Measurements from ENCODE around the gene STRN4. TPM values are rescaled to one million over a fixed set of nuclear protein-coding genes. Genes with fewer than 3 reads are reported as not detected.

Gene STRN4
- polyA plus RNA-seq, 1 donor from 2014 or later, result 153 TPM

DNA sequence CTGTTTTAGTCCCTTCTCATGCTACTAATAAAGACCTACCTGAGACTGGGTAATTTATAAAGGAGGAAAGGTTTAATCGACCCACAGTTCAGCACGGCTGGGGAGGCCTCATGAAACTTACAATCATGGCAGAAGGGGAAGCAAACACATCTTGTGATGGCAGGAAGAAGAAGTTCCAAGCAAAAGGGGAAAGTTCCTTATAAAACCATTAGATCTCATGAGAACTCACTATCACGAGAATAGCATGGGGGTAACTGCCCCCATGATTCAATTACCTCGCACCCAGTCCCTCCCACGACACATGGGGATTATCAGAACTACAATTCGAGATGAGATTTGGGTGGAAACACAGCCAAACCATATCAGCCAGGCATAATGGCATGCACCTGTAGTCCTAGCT is 13.0 kb upstream of the STRN4 start:
- no peak overlapping the region for H2AFZ ChIP-seq (ENCODE audit: low read depth, low read length)
- no peak overlapping the region for H3K9ac ChIP-seq (ENCODE audit: low read length)
- TF ChIP-seq POLR2AphosphoS5 (IDR thresholded peaks at IDR 0.05) (no peak), REST (IDR thresholded peaks at IDR 0.05; ENCODE audit: borderline replicate concordance) (no peak), RAD21 (conservative IDR thresholded peaks at IDR 0.05) (no peak), EZH2 (IDR thresholded peaks at IDR 0.05; ENCODE audit: borderline replicate concordance, insufficient read depth, low read length, poor library complexity, severe bottlenecking) (no peak), TAF1 (IDR thresholded peaks at IDR 0.05; ENCODE audit: low read depth) (no peak), EP300 (conservative IDR thresholded peaks at IDR 0.05; ENCODE audit: poor library complexity, severe bottlenecking) (no peak), SMC3 (conservative IDR thresholded peaks at IDR 0.05; ENCODE audit: poor library complexity) (no peak), MXI1 (conservative IDR thresholded peaks at IDR 0.05; ENCODE audit: poor library complexity, severe bottlenecking) (no peak)
- TF ChIP-seq, protein P1, sequence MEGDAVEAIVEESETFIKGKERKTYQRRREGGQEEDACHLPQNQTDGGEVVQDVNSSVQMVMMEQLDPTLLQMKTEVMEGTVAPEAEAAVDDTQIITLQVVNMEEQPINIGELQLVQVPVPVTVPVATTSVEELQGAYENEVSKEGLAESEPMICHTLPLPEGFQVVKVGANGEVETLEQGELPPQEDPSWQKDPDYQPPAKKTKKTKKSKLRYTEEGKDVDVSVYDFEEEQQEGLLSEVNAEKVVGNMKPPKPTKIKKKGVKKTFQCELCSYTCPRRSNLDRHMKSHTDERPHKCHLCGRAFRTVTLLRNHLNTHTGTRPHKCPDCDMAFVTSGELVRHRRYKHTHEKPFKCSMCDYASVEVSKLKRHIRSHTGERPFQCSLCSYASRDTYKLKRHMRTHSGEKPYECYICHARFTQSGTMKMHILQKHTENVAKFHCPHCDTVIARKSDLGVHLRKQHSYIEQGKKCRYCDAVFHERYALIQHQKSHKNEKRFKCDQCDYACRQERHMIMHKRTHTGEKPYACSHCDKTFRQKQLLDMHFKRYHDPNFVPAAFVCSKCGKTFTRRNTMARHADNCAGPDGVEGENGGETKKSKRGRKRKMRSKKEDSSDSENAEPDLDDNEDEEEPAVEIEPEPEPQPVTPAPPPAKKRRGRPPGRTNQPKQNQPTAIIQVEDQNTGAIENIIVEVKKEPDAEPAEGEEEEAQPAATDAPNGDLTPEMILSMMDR (IDR thresholded peaks at IDR 0.05; ENCODE audit: poor library complexity, severe bottlenecking), result no peak
- no peak overlapping the region for H3K4me3 ChIP-seq (ENCODE audit: low read length)
- no peaks in the 10 kb centered on the region for H3K36me3 ChIP-seq (ENCODE audit: insufficient read depth, low read length)
- H3K27ac ChIP-seq (ENCODE audit: low read length), result no peak overlapping the region
- no peaks in the 10 kb centered on the region for H3K79me2 ChIP-seq (replicated peaks; ENCODE audit: insufficient read depth, low read length)
- no peaks in the 10 kb centered on the region for H3F3A ChIP-seq (ENCODE audit: insufficient read depth, low read length, poor library complexity, severe bottlenecking)
- no peaks in the 10 kb centered on the region for H3K9me3 ChIP-seq (ENCODE audit: low read length)
- no peaks in the 10 kb centered on the region for H4K20me1 ChIP-seq (ENCODE audit: insufficient read depth)
- no peak overlapping the region for H3K4me2 ChIP-seq (ENCODE audit: low read length)
- H3K27me3 ChIP-seq (ENCODE audit: insufficient read depth, low read depth, low read length), result no peaks in the 10 kb centered on the region
- no peaks in the 10 kb centered on the region for H3K9me2 ChIP-seq (ENCODE audit: insufficient read depth, low read length)

DNA sequence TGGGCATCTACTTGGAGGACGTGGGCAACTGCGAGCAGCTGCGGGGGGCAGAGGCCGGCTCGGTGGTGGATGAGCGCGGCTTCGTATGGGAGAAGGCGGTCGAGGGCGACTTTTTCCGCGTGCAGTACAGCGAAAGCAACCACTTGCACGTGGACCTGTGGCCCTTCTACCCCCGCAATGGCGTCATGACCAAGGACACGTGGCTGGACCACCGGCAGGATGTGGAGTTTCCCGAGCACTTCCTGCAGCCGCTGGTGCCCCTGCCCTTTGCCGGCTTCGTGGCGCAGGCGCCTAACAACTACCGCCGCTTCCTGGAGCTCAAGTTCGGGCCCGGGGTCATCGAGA is 10.3 kb upstream of the STRN4 start:
- H2AFZ ChIP-seq (ENCODE audit: low read depth, low read length), result no peak overlapping the region
- TF ChIP-seq EZH2 (IDR thresholded peaks at IDR 0.05; ENCODE audit: borderline replicate concordance, insufficient read depth, low read length, poor library complexity, severe bottlenecking), result no peak
- no peak for TF ChIP-seq POLR2AphosphoS5 (IDR thresholded peaks at IDR 0.05)
- TF ChIP-seq SMC3 (conservative IDR thresholded peaks at IDR 0.05; ENCODE audit: poor library complexity), result no peak
- TF ChIP-seq MXI1 (conservative IDR thresholded peaks at IDR 0.05; ENCODE audit: poor library complexity, severe bottlenecking), result no peak
- H3K4me2 ChIP-seq (ENCODE audit: low read length), result no peak overlapping the region
- no peak overlapping the region for H3K4me3 ChIP-seq (ENCODE audit: low read length)
- no peaks in the 10 kb centered on the region for H3K36me3 ChIP-seq (ENCODE audit: insufficient read depth, low read length)
- no peaks in the 10 kb centered on the region for H3F3A ChIP-seq (ENCODE audit: insufficient read depth, low read length, poor library complexity, severe bottlenecking)
- H3K9ac ChIP-seq (ENCODE audit: low read length), result no peak overlapping the region
- H4K20me1 ChIP-seq (ENCODE audit: insufficient read depth), result no peaks in the 10 kb centered on the region
- H3K9me3 ChIP-seq (ENCODE audit: low read length), result no peaks in the 10 kb centered on the region
- H3K27ac ChIP-seq (ENCODE audit: low read length), result no peak overlapping the region
- no peaks in the 10 kb centered on the region for H3K9me2 ChIP-seq (ENCODE audit: insufficient read depth, low read length)
- no peaks in the 10 kb centered on the region for H3K27me3 ChIP-seq (ENCODE audit: insufficient read depth, low read depth, low read length)
- H3K79me2 ChIP-seq (replicated peaks; ENCODE audit: insufficient read depth, low read length), result no peaks in the 10 kb centered on the region

Data from neural cell (in vitro differentiated cells).